NCI-H524 treated with DMSO at 0.1 percent for 48 hours (cell line): ENCODE results near the gene ECE2.
A peak's percentile ranks its signal among the peaks of the same experiment; 100 is the strongest.

ENCODE experiments used
- DNase-seq: peaks from one replicate; lab custom pipeline; 2025; lab: John Stamatoyannopoulos, UW

ECE2 gene

GRCh38 chr3:184240384-184241140, 35.3 kb upstream of the ECE2 start:
- DNase-seq, result no peak

DNA sequence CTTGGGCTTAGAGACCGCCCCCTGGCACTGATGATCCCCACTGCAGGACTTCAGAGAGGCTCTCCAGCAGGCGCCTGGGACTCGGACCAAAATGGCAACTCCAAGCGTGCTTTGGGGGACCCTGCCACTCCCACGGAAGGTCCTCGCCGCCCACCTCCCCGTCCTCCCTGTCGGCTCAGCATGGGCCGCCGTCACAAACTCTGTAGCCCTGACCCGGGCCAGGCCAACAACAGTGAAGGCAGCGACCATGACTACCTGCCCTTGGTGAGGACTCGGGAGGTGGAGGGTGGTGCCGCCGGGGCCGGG, 34.7 kb upstream of the ECE2 start:
- no peak for DNase-seq

- DNase-seq, result peak; percentile 7
Measured at GRCh38 chr3:184241447-184242296, 34.1 kb upstream of the ECE2 start.

DNA sequence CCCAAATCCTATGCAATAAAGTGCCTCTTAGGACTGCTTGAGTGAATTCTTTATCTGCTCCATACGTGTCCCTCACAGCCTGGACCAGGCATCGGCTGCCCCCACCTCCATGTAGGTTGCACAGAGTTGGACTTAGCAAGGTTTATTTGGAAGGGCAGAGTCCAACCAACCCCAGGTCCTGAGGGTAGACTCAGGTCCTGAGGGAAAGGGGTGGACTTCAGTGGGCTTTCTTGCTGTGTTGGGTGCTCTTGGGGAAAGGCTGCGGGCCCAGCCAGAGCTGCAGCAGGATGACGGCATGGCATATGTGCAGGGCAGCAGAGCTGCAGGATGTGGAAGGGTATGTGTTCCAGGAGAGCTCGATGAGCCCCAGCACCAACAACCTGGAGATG, 33.5 kb upstream of the ECE2 start:
- DNase-seq, result no peak

DNA sequence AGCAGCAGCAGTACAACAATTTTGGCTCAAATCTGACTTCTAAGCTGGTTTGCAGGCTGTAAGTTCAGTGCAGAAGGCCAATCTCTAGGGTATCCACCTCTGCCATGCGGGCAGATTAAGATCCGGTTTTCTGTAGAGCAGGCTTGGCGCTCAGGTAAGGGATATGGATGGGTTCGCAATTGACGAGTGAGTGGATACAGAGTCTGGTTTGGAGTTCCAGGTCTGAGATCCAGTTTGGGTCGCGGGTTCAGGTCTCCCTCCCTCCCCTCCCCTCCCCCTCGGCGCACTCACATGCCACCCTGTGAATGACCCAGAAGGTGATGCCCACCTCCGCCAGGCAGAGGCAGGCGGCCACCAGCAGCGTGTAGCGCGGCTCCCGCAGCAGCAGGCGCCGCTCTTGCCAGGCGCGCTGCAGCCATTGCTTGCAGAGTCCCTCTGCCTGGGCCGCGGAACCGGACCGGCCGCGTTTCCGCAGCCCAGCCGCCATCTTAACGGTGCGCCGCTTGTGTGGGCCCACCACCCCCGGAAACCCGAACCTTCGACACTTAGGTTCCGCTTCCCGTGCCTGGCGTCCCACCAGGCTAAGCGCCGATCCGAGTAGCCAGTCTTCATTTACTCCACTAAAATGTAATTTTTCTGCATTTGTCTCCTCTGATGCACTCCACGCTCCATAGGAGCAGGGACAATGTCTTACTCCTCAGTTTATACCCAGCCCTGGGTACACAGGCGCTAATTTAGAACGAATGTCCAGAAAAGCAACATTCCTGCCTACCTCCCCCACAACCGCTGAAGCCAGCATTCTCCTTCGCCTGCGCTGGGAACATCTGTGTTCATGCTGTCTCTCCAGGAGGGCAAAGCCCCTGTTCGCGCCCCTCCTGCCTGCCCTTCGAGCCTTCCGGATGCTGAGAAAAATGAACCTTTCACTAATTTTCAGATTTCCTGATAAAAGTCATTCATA, 27.1 kb upstream of the ECE2 start, which contains the start of gene ALG3:
TSS of gene ALG3 (minus strand) at position 509 of the 958 bp plus-strand sequence. CDS start at position 487, 22 bp downstream.
- peak; percentile 39 for DNase-seq

DNA sequence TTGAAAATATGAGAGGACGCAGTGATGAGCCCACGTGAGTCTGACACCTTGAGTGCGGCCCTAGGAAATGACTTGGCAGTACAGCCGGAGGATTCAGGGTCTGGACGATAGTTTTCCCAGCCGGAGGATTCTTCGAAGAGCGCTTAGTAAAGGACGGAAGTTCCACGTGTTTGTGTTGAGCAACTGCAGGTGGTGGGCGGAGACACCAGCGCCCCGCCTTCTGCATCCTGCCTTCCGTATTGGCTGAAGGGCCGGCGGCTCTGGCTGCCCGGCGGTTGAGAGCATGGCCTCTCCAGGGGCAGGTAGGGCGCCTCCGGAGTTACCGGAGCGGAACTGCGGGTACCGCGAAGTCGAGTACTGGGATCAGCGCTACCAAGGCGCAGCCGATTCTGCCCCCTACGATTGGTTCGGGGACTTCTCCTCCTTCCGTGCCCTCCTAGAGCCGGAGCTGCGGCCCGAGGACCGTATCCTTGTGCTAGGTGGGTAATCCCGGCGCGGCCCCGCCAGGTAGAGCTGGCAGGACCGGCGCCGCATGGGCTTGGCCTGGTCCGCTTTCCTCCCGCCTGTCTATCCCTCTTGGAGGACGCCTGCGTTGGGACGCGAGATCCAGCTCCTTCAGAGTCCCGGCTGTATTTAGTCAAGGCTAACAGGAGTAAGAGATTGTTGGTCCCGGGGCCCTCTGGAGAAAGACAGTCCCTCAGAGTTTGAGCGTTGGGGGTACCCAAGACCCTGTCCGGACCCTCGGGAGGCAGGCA, 26.2 kb upstream of the ECE2 start, which contains the start of gene EEF1AKMT4:
TSS of gene EEF1AKMT4 (plus strand) at position 261 of the 755 bp plus-strand sequence. CDS start at position 284, 23 bp downstream.
- DNase-seq, result peak; percentile 99

DNA sequence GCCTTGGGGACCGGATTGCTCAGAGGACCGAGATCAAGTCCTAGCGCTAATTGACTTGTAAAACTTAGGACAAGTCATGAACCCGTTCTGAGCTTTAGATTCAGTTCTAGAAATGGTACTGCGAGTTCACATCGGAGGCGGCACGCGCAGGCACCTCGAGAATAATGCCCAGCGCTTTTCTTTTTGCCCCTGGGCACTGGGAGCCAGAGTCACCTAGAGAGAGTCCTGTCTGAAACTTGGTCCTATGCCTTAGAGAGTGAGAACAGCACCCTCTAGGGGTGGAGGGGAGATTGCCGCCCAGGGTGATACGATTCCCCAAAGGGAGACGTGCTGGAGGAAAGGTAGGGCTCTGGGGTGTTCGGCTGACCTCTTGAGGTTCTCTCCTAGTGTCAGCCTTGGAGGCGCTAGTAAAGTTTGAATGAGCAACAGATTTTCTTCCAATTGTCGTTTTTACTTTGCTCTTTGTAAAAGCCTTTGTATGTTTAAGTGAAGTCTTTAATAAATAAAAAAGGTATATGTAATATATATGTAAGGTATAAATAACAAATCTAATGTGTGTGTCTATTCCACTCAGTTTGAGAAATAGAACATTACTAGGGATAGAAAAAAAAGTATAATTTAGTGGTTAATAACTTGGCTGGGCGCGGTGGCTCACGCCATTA, 25.5 kb upstream of the ECE2 start:
- DNase-seq, result peak; percentile 78

- peak; percentile 95 for DNase-seq
Measured at GRCh38 chr3:184255291-184256039, 20.4 kb upstream of the ECE2 start.

GRCh38 chr3:184257083-184257915, 18.5 kb upstream of the ECE2 start:
- no peak for DNase-seq

- no peak for DNase-seq
Measured at GRCh38 chr3:184258926-184259325, 16.9 kb upstream of the ECE2 start.

GRCh38 chr3:184259396-184259877, 16.4 kb upstream of the ECE2 start:
- DNase-seq, result no peak

GRCh38 chr3:184259878-184260723, 15.7 kb upstream of the ECE2 start:
- DNase-seq, result peak; percentile 15

- no peak for DNase-seq
Measured at GRCh38 chr3:184260724-184261269, 15.0 kb upstream of the ECE2 start.

DNA sequence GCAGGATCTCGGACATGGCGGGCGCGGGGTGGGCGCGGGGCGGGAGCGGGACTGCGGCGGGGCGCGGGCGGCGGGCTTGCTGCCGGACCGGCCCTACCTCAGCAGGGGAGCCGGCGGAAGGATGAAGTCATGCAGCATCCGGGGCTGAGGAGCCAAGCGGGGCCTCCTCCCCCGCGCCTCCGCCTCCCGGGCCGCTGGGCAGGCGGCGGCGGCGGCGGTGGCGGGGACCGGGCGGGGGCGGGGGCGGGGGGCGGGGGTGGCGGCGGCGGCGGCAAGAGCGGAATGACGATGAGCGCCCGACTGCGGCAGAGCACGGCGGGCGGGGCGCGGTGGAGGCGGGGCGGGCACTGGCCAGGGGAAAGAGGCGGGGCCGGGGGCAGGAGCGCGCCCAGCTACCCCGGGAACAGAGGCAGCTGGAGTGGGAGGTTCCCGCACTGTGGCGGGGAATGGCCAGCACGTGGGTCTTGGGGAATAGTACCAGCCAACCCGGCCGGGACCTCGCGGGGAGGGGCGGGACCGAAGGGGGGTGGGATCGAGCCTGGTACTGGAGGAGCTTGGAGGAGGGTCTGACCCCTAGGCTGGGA, 14.5 kb upstream of the ECE2 start, which contains the start of gene CAMK2N2:
TSS of gene CAMK2N2 (minus strand) at position 284 of the 584 bp plus-strand sequence. CDS start at position 16, 268 bp downstream.
- peak; percentile 75 for DNase-seq

- DNase-seq, result peak; percentile 56
Measured at GRCh38 chr3:184261854-184262763, 13.7 kb upstream of the ECE2 start.

DNA sequence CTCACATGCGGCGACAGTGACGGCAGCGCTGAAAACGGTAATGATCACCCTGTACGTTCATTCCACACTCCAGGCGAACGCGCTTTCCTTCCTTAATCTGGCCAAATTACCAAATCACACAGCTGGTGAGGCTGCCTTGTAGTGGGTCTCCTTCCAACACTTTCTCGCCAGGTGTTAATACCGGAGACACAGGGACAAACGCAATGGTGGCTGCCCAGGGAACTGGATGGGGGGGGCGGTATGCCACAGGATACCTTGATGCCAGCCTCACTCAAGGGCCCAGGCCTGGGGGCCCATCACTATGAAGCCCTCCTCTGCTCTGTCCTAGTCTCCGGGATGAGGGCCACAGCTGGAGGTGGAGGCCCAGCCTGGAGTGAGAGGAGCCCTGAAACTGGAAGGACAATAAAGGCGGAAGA, 13.1 kb upstream of the ECE2 start:
- DNase-seq, result peak; percentile 20
